ENCODE data around the gene CRPPA.
"Not testable (repeated sequence)": the region's sequence is repeated elsewhere in the genome, so short reads cannot be mapped to it uniquely, and the experiment has no call there.

CRPPA gene

DNA sequence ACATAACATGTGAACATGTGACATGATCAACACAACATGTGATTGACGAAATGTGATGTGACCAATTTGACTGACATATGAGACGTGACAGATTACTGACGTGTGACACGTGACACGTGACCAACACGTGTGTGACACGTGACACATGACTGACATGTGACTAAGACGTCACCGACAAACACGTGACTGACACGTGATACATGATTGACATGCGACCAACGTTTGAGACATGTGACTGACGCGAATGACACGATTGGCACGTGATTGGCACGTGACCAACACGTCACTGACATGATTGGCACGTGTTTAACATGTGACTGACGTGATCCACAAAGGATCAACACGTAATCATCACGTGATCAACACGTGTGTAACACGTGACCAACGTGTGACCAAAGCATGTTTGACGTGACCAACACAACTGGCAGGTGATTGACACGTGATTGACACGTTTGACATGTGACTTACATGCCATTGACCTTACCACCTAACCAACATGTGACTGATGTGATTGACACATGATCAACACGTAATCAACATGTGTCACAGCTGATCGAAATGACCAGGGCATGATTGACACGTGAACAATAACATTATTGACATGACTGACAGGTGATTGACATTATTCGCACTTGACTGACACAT is 23.7 kb downstream of the CRPPA start:
- DNase-seq (ENCODE audit: low spot score): no peak

- no peak for DNase-seq (ENCODE audit: low spot score)
Observed at GRCh38 chr7:16396766-16397500, 24.4 kb downstream of the CRPPA start.

DNA sequence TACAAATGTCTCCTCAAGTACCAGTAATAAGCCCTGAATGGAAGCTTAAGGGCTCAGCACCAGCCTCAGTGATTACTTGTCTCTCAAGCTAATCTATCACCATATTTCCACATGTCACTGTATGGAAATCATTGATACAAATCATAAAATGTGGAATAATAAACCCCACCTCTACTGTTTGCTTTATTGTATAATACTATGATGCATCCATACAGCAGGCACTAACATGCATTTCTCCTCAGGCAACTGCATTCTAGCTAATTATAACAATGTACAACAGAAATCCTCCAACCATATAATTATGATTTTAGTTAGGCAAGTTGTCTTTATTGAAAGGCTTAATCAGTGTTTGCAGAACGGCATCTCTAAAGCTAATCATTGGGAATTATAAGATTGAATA is 26.2 kb downstream of the CRPPA start:
- DNase-seq (ENCODE audit: low spot score): no peak

GRCh38 chr7:16393862-16394422 is 27.4 kb downstream of the CRPPA start:
- no peak for DNase-seq (ENCODE audit: low spot score)

DNA sequence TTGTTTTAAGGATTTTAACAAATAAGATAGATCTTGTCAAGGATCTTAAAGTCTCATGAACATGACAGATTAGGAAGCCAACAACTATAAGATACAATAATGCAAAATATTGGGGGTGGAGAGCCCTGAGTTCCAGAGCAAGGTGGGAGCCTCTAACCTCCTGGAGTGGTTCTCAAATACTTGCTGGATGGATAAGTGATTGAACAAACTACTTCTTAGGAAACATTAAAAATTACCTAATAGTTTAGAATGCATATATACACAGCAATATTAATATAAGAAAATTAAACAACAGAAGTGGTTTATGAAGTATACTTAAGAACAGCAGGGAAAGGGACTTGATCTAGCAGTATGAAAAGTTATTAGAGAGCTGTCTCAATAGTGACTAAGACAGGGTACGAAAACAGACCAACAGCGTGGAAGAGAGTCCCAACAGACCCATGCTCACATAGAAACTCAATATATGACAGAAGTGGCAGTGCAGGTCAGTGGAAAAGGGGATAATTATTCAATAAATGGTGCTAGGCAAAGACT is 28.3 kb downstream of the CRPPA start:
- no peak for DNase-seq (ENCODE audit: low spot score)

- not testable (repeated sequence) for DNase-seq (ENCODE audit: low spot score)
Observed at GRCh38 chr7:16383786-16384185, 37.6 kb downstream of the CRPPA start.

- not testable (repeated sequence) for DNase-seq (ENCODE audit: low spot score)
Observed at GRCh38 chr7:16383103-16383502, 38.2 kb downstream of the CRPPA start.
